H1 (cell line): ENCODE data around the gene CD38. TPM values are rescaled to one million over a fixed set of nuclear protein-coding genes. Genes with fewer than 3 reads are reported as not detected.

Experiments used
- JUND ChIP-seq: IDR thresholded peaks from 2 replicates; pipeline ENCODE4 v1.6.1; 2011; ENCODE audit warnings: mild to moderate bottlenecking, improper control_type of control experiment, low read length
- RNF2 ChIP-seq: fragments of 200-900, 300-1000 bp; sonication (generic); IDR thresholded peaks from 2 replicates; pipeline ENCODE4 v1.7.1; 2016; ENCODE audit warnings: borderline replicate concordance, low read depth, mild to moderate bottlenecking, antibody characterized with exemption, low read length; ENCODE audit not compliant: poor library complexity, severe bottlenecking; ENCODE audit errors: missing control alignments
- SP2 ChIP-seq: IDR thresholded peaks from 2 replicates; pipeline ENCODE4 v1.6.1; 2012; ENCODE audit warnings: mild to moderate bottlenecking, low read length, inconsistent platforms
- polyA plus RNA-seq, 7 experiments: library from polyadenylated mRNA; depleted of rRNA in 3 of 7; stranded (reverse) in 5 of 7; unstranded in 2 of 7; fragments of >200 nt in 5 of 7; fragments of 200-250 nt in 2 of 7; gene quantifications; 1 replicate in 5 of 7; 2 replicates in 1 of 7; 4 replicates in 1 of 7; pipeline versions ENCODE4 v1.2.1 to v1.2.3, GENCODE V29; 2011 to 2013; ENCODE audit warnings: missing spikeins in 2 of 7, mixed read lengths in 2 of 7
- total RNA-seq: library from RNA; stranded (reverse); fragmentation: NEBNext Ultra II Directional; extraction: Animal tissue kit (Norgen Biotek cat#: 25700); gene quantifications from 2 replicates; pipeline ENCODE4 v1.2.1, GENCODE V29; 2021

Gene CD38
- total and polyA plus RNA-seq, 2 of the 8 experiments (the other 6 are each of a cell fraction or from before 2014, with no cell fraction given), result 0.14 to 0.24 TPM

GRCh38 chr4:15769202-15769601 lies 8.9 kb upstream of the CD38 start (continued):
- no peak for TF ChIP-seq SP2
- TF ChIP-seq RNF2, result no peak
- TF ChIP-seq JUND, result no peak
- TF ChIP-seq, all 59 proteins: peak for 0
